AG04449 (cell line): ENCODE results near the gene GABBR1.
A peak's percentile ranks its signal among the peaks of the same experiment; 100 is the strongest.

Source experiments
- CTCF ChIA-PET: fragments of 350-600 bp; formaldehyde crosslinking; extraction: SDS; loops from one replicate; lab custom pipeline; 2021; ENCODE audit warnings: antibody characterized with exemption; lab: Yijun Ruan, JAX
- POLR2A ChIA-PET: fragments of 400-600, 350-600 bp; formaldehyde crosslinking; extraction: SDS; loops from one replicate; lab custom pipeline; 2020; ENCODE audit warnings: antibody characterized with exemption, inconsistent platforms; lab: Yijun Ruan, JAX
- DNase-seq: peaks from one replicate; pipeline ENCODE4 v3.0.0-alpha.2; 2010; ENCODE audit warnings: low read depth, low spot score
- H3K4me3 ChIP-seq: 2 replicates; pipeline ENCODE4 v1.5.1; 2011; ENCODE audit warnings: low read depth, mild to moderate bottlenecking, control low read depth, low read length
- TF ChIP-seq, protein P1 (sequence below): IDR thresholded peaks from one replicate; pipeline ENCODE4 v1.5.1; 2011; ENCODE audit warnings: mild to moderate bottlenecking, moderate library complexity, low read length, control low read depth, inconsistent platforms; ENCODE audit not compliant: insufficient read depth; ENCODE audit errors: missing control alignments

Gene GABBR1

GRCh38 chr6:29619578-29620160 lies 13.3 kb downstream of the GABBR1 start:
- no peak overlapping the region for H3K4me3 ChIP-seq
- TF ChIP-seq, protein P1, sequence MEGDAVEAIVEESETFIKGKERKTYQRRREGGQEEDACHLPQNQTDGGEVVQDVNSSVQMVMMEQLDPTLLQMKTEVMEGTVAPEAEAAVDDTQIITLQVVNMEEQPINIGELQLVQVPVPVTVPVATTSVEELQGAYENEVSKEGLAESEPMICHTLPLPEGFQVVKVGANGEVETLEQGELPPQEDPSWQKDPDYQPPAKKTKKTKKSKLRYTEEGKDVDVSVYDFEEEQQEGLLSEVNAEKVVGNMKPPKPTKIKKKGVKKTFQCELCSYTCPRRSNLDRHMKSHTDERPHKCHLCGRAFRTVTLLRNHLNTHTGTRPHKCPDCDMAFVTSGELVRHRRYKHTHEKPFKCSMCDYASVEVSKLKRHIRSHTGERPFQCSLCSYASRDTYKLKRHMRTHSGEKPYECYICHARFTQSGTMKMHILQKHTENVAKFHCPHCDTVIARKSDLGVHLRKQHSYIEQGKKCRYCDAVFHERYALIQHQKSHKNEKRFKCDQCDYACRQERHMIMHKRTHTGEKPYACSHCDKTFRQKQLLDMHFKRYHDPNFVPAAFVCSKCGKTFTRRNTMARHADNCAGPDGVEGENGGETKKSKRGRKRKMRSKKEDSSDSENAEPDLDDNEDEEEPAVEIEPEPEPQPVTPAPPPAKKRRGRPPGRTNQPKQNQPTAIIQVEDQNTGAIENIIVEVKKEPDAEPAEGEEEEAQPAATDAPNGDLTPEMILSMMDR, result no peak
- ChIA-PET CTCF (interaction anchor here (1.0 to 1.6 kb wide), 3 partner anchors 11 to 34 kb away, joined by 3 to 5 read pairs (median 4); no protein-coding TSS in a partner anchor), POLR2A (no interaction called here)
- DNase-seq, result no peak

GRCh38 chr6:29617782-29618554 lies 15.0 kb downstream of the GABBR1 start:
- POLR2A ChIA-PET, result no interaction called here
- TF ChIP-seq, protein P1, result peak; percentile 7
- H3K4me3 ChIP-seq, result no peak overlapping the region
- no peak for DNase-seq
- CTCF ChIA-PET, result interaction anchor here (0.6 to 0.9 kb wide), 2 partner anchors 12 to 29 kb away, joined by 3 read pairs; no protein-coding TSS in a partner anchor

- ChIA-PET CTCF (interaction anchor here (0.9 to 2.1 kb wide), 4 partner anchors 8 to 42 kb away, joined by 4 to 7 read pairs (median 4); no protein-coding TSS in a partner anchor), POLR2A (no interaction called here)
- H3K4me3 ChIP-seq, result no peak overlapping the region
- TF ChIP-seq, protein P1, result no peak
- DNase-seq, result no peak
These were observed 21.6 kb downstream of the GABBR1 start for GRCh38 chr6:29611426-29611825.

GRCh38 chr6:29610540-29610939 lies 22.4 kb downstream of the GABBR1 start:
- DNase-seq, result no peak
- ChIA-PET CTCF (interaction anchor here (2.1 kb wide), 1 partner anchor 22 kb away, joined by 7 read pairs; no protein-coding TSS in a partner anchor), POLR2A (no interaction called here)
- H3K4me3 ChIP-seq, result no peak overlapping the region
- TF ChIP-seq, protein P1, result no peak

DNA sequence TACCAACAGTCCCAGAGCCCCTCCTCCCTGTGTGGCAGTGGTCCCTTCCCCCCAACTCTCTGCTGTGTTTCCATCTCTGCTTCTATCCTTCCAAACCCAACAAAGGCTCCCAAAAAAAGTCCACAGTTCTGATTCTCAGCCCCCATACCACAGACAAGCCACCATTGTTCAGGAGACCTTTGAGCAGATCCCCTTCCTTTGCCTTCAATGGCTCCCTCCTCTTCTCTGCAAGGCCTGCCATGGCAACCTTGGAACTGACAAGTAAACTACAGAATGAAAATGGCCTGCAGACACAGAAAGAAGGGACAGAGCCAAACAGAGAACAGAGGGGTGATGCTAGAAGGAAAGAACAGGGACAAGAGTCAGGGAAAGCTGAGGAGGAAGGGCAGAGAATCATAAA lies 24.9 kb downstream of the GABBR1 start:
- CTCF ChIA-PET, result interaction anchor here (1.0 to 1.2 kb wide), 2 partner anchors 12 to 19 kb away, joined by 3 to 5 read pairs; no protein-coding TSS in a partner anchor

More for the DNA sequence above, 24.9 kb downstream of the GABBR1 start:
- no peak overlapping the region for H3K4me3 ChIP-seq
- no peak for DNase-seq
- POLR2A ChIA-PET, result no interaction called here
- TF ChIP-seq, protein P1, result no peak
